ENCODE results near the gene NLRC3. TPM values are rescaled to one million over a fixed set of nuclear protein-coding genes. Genes with fewer than 3 reads are reported as not detected.

Gene NLRC3
- total RNA-seq, 1 experiment from 2014 or later: 0.15 TPM

DNA sequence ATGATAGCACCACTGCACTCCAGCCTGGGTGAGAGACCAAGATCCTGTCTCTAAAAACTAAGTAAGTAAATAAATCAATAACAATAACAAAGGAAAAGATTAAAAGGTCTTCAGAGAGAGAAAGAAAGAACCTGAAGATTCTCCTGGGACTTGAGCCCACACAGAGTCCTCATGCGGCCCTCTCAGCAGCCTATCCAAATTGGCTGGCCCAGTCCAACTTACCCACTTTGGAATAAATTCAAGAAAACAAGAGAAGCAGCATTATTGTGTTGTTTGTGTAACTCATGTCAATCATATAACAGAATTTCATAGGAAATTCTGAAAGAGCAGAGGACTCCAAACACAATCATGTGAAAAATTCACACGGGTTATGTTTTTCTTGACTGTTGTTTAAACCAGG lies 30.4 kb upstream of the NLRC3 start:
- ATAC-seq (no peak), DNase-seq (ENCODE audit: low read depth, low spot score) (no peak)
- POLR2A ChIA-PET: no interaction called here
- Histone ChIP-seq H3K4me3 (replicated peaks in 1 of 2; ENCODE audit: low read depth in 1 of 2, low read length in 2 of 2) (no peak overlapping the region), H3K27me3 (ENCODE audit: insufficient read depth, low read length) (no peaks in the 10 kb centered on the region), H2AFZ (ENCODE audit: low read depth, low read length, poor library complexity, severe bottlenecking) (no peak overlapping the region), H3K4me2 (ENCODE audit: low read length) (no peak overlapping the region), H3K9me3 (ENCODE audit: control insufficient read depth in 1 of 2, insufficient read depth in 1 of 2, low read depth in 1 of 2, low read length in 2 of 2) (no peaks in the 10 kb centered on the region), H3K27ac (ENCODE audit: low read depth, low read length) (no peak overlapping the region), H3K36me3 (ENCODE audit: control insufficient read depth in 1 of 2, insufficient read depth in 2 of 2, low read length in 2 of 2) (0 out of 4 replicates have a peak, but pooled peaks cover 0 to 4% of the 10 kb centered on the region in 2 experiments), H3K79me2 (ENCODE audit: insufficient read depth, low read length) (peaks cover 14% of the 10 kb centered on the region), H3K9me2 (ENCODE audit: insufficient read depth) (no peaks in the 10 kb centered on the region), H3K9ac (ENCODE audit: low read length) (no peak overlapping the region), H3K4me1 (ENCODE audit: control insufficient read depth in 1 of 2, insufficient read depth in 2 of 2, low read length in 2 of 2) (peaks cover under 1 to 9% of the 10 kb centered on the region in 2 experiments; a peak in 3 of 4 replicates), H4K20me1 (ENCODE audit: insufficient read depth) (no peaks in the 10 kb centered on the region)
- BruUV-seq (replicated peaks): no TSS peak
- RAD21 ChIA-PET (ENCODE audit: low non-redundant PET in 1 of 2, low total read pairs in 2 of 2, uncharacterized antibody in 2 of 2, unreplicated experiment in 2 of 2): no interaction called here
- TF ChIP-seq YY1 (IDR thresholded peaks at IDR 0.05; ENCODE audit: extremely low read depth, insufficient replicate concordance, low read depth, low read length) (no peak), ZFX (IDR thresholded peaks at IDR 0.05) (no peak), POLR2AphosphoS5 (IDR thresholded peaks at IDR 0.05; ENCODE audit: low read depth, low read length) (no peak), SP1 (IDR thresholded peaks at IDR 0.05; ENCODE audit: low read depth) (no peak), SRF (IDR thresholded peaks at IDR 0.05; ENCODE audit: low read depth) (no peak), POLR2A (IDR thresholded peaks at IDR 0.05; ENCODE audit: borderline replicate concordance, extremely low read depth, insufficient read depth, insufficient read length) (no peak), TCF7L2 (IDR thresholded peaks at IDR 0.05; ENCODE audit: borderline replicate concordance, extremely low read depth, insufficient read depth, insufficient read length) (no peak), SIN3A (IDR thresholded peaks at IDR 0.05; ENCODE audit: low read depth) (no peak), JUND (IDR thresholded peaks at IDR 0.05) (no peak)
- TF ChIP-seq, protein P1, sequence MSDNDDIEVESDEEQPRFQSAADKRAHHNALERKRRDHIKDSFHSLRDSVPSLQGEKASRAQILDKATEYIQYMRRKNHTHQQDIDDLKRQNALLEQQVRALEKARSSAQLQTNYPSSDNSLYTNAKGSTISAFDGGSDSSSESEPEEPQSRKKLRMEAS (IDR thresholded peaks at IDR 0.05): no peak
- TF ChIP-seq, protein P2, sequence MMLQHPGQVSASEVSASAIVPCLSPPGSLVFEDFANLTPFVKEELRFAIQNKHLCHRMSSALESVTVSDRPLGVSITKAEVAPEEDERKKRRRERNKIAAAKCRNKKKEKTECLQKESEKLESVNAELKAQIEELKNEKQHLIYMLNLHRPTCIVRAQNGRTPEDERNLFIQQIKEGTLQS (IDR thresholded peaks at IDR 0.05): no peak
- TF ChIP-seq, protein P3, sequence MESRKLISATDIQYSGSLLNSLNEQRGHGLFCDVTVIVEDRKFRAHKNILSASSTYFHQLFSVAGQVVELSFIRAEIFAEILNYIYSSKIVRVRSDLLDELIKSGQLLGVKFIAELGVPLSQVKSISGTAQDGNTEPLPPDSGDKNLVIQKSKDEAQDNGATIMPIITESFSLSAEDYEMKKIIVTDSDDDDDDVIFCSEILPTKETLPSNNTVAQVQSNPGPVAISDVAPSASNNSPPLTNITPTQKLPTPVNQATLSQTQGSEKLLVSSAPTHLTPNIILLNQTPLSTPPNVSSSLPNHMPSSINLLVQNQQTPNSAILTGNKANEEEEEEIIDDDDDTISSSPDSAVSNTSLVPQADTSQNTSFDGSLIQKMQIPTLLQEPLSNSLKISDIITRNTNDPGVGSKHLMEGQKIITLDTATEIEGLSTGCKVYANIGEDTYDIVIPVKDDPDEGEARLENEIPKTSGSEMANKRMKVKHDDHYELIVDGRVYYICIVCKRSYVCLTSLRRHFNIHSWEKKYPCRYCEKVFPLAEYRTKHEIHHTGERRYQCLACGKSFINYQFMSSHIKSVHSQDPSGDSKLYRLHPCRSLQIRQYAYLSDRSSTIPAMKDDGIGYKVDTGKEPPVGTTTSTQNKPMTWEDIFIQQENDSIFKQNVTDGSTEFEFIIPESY (IDR thresholded peaks at IDR 0.05; ENCODE audit: extremely low read depth, insufficient replicate concordance, low read length): no peak
- TF ChIP-seq, protein P4, sequence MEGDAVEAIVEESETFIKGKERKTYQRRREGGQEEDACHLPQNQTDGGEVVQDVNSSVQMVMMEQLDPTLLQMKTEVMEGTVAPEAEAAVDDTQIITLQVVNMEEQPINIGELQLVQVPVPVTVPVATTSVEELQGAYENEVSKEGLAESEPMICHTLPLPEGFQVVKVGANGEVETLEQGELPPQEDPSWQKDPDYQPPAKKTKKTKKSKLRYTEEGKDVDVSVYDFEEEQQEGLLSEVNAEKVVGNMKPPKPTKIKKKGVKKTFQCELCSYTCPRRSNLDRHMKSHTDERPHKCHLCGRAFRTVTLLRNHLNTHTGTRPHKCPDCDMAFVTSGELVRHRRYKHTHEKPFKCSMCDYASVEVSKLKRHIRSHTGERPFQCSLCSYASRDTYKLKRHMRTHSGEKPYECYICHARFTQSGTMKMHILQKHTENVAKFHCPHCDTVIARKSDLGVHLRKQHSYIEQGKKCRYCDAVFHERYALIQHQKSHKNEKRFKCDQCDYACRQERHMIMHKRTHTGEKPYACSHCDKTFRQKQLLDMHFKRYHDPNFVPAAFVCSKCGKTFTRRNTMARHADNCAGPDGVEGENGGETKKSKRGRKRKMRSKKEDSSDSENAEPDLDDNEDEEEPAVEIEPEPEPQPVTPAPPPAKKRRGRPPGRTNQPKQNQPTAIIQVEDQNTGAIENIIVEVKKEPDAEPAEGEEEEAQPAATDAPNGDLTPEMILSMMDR (IDR thresholded peaks at IDR 0.05 in 2 of 3, conservative IDR thresholded peaks at IDR 0.05 in 1 of 3; ENCODE audit: borderline replicate concordance in 1 of 3, insufficient read depth in 1 of 3, low read depth in 2 of 3, low read length in 2 of 3): no peak
- intact Hi-C loops (cut with micrococcal nuclease): no loop called here
- CTCF ChIA-PET: no interaction called here
